HepG2 (cell line): ENCODE measurements around the gene ZNF771. TPM values are rescaled to one million over a fixed set of nuclear protein-coding genes. Genes with fewer than 3 reads are reported as not detected.

Experiments
- CBFB ChIP-seq: sonication (generic); formaldehyde crosslinking; IDR thresholded peaks from 2 replicates; pipeline ENCODE4 v1.4.0; 2020; ENCODE audit warnings: missing genetic modification reagents
- DNMT1 ChIP-seq: sonication (generic); formaldehyde crosslinking; IDR thresholded peaks from 2 replicates; pipeline ENCODE4 v1.5.1; 2020; ENCODE audit warnings: mild to moderate bottlenecking, missing genetic modification reagents
- FOXP1 ChIP-seq, 2 experiments: fragments of 450-650 bp in 1 of 2; IDR thresholded peaks; 2 replicates each; pipeline ENCODE4 v1.6.1; 2017 to 2018; ENCODE audit warnings: antibody characterized with exemption in 1 of 2
- HNRNPLL ChIP-seq: fragments of 200-400 bp; formaldehyde crosslinking; IDR thresholded peaks from 2 replicates; pipeline ENCODE4 v1.6.1; 2017; ENCODE audit warnings: mild to moderate bottlenecking, low read depth, low read length; ENCODE audit not compliant: poor library complexity, severe bottlenecking
- HOMEZ ChIP-seq: IDR thresholded peaks from 2 replicates; pipeline ENCODE4 v1.6.1; 2016; ENCODE audit warnings: low read depth
- MIXL1 ChIP-seq: IDR thresholded peaks from 2 replicates; pipeline ENCODE4 v1.6.1; 2016
- MTF1 ChIP-seq: sonication (generic); formaldehyde crosslinking; IDR thresholded peaks from 2 replicates; pipeline ENCODE4 v1.5.0; 2020; ENCODE audit warnings: missing genetic modification reagents
- PBX3 ChIP-seq: sonication (generic); formaldehyde crosslinking; IDR thresholded peaks from 2 replicates; pipeline ENCODE4 v1.8.1; 2023; ENCODE audit warnings: missing genetic modification reagents, inconsistent platforms, borderline replicate concordance
- SAFB2 ChIP-seq: sonication (generic); formaldehyde crosslinking; IDR thresholded peaks from 2 replicates; pipeline ENCODE4 v1.5.1; 2020; ENCODE audit warnings: missing genetic modification reagents, low read depth, mild to moderate bottlenecking, borderline replicate concordance
- SIX4 ChIP-seq: sonication (generic); formaldehyde crosslinking; IDR thresholded peaks from 2 replicates; pipeline ENCODE4 v1.4.0; 2020; ENCODE audit warnings: missing genetic modification reagents
- SKI ChIP-seq: fragments of 450-650 bp; IDR thresholded peaks from one replicate; pipeline ENCODE4 v1.6.1; 2018; ENCODE audit warnings: mild to moderate bottlenecking; ENCODE audit not compliant: partially characterized antibody
- TGIF2 ChIP-seq: IDR thresholded peaks from 2 replicates; pipeline ENCODE4 v1.6.1; 2016; ENCODE audit warnings: control low read depth, missing compliant biosample characterization
- XRCC5 ChIP-seq: fragments of 200-400 bp; formaldehyde crosslinking; optimal IDR thresholded peaks from 2 replicates; pipeline ENCODE3; 2017; ENCODE audit warnings: mild to moderate bottlenecking, low read length
- ZBED4 ChIP-seq: sonication (generic); formaldehyde crosslinking; IDR thresholded peaks from 2 replicates; pipeline ENCODE4 v1.4.0; 2020; ENCODE audit warnings: missing genetic modification reagents, borderline replicate concordance
- ZBTB1 ChIP-seq: sonication (generic); formaldehyde crosslinking; IDR thresholded peaks from 2 replicates; pipeline ENCODE4 v1.4.0; 2020; ENCODE audit warnings: missing genetic modification reagents, borderline replicate concordance
- ZFP36L2 ChIP-seq: sonication (generic); formaldehyde crosslinking; IDR thresholded peaks from 2 replicates; pipeline ENCODE4 v1.4.0; 2020; ENCODE audit warnings: missing genetic modification reagents
- ZNF251 ChIP-seq: sonication (generic); formaldehyde crosslinking; IDR thresholded peaks from 2 replicates; pipeline ENCODE4 v1.9.0; 2021; ENCODE audit warnings: mild to moderate bottlenecking, missing genetic modification reagents
- ZNF530 ChIP-seq: sonication (generic); formaldehyde crosslinking; IDR thresholded peaks from 2 replicates; pipeline ENCODE4 v1.5.0; 2020; ENCODE audit warnings: low read depth, mild to moderate bottlenecking, missing genetic modification reagents
- ZNF556 ChIP-seq: sonication (generic); formaldehyde crosslinking; IDR thresholded peaks from 2 replicates; pipeline ENCODE4 v1.4.0; 2020; ENCODE audit warnings: mild to moderate bottlenecking, missing genetic modification reagents, borderline replicate concordance
- ZNF740 ChIP-seq: sonication (generic); formaldehyde crosslinking; IDR thresholded peaks from 2 replicates; pipeline ENCODE4 v1.4.0; 2020; ENCODE audit warnings: missing genetic modification reagents
- ZNF773 ChIP-seq: sonication (generic); formaldehyde crosslinking; IDR thresholded peaks from 2 replicates; pipeline ENCODE4 v1.4.0; 2020; ENCODE audit warnings: missing genetic modification reagents, borderline replicate concordance
- ZNF784 ChIP-seq: sonication (generic); formaldehyde crosslinking; IDR thresholded peaks from 2 replicates; pipeline ENCODE4 v1.5.1; 2020; ENCODE audit warnings: missing genetic modification reagents, mild to moderate bottlenecking, borderline replicate concordance
- polyA plus RNA-seq, 8 experiments: library from polyadenylated mRNA; depleted of rRNA in 3 of 8; stranded (reverse) in 7 of 8; unstranded in 1 of 8; fragments of >200 nt; fragmentation: Illumina TruSeq in 4 of 8; extraction: Trizol in 4 of 8; gene quantifications; 2 replicates each; pipeline versions ENCODE4 v1.2.1 to v1.2.3, GENCODE V29; 2011 to 2016; ENCODE audit warnings: low read depth in 4 of 8, missing spikeins in 1 of 8, mixed read lengths in 1 of 8; ENCODE audit not compliant: insufficient read depth in 1 of 8
- total RNA-seq, 5 experiments: library from RNA; depleted of rRNA; stranded (reverse); fragments of >200 nt; fragmentation: Illumina TruSeq; extraction: Trizol; gene quantifications; 2 replicates each; pipeline ENCODE4 v1.2.3, GENCODE V29; 2016; ENCODE audit warnings: low read depth in 1 of 5

ZNF771 gene
- total and polyA plus RNA-seq, 2 of the 13 experiments (the other 11 are each of a cell fraction or from before 2014, with no cell fraction given): 5.0 to 11.8 TPM

GRCh38 chr16:30429678-30430427, 22.4 kb downstream of the ZNF771 start, which contains the start of gene DCTPP1 (continued):
- TF ChIP-seq ZBED4 (CRISPR knock-in tag): peak; percentile 91
- no peak; the same call in 1 of the 2 replicates for TF ChIP-seq SIX4
- peak; percentile 54; the same call in 1 of the 2 replicates for TF ChIP-seq SAFB2 (CRISPR knock-in tag)
- TF ChIP-seq DNMT1 (CRISPR knock-in tag): peak; percentile 42; the same call in 1 of the 2 replicates
- peak; percentile 88 for TF ChIP-seq ZNF556 (CRISPR knock-in tag)
- TF ChIP-seq HNRNPLL: no peak
- TF ChIP-seq HOMEZ (CRISPR knock-in tag): peak; percentile 90
- no peak; the same call in 1 of the 2 replicates for TF ChIP-seq ZFP36L2 (CRISPR knock-in tag)
- peak; percentile 96; the same call in 1 of the 2 replicates for TF ChIP-seq ZNF251 (CRISPR knock-in tag)
- TF ChIP-seq FOXP1 (IDR thresholded peaks at IDR 0.05): no peak
- TF ChIP-seq FOXP1 (CRISPR knock-in tag; IDR thresholded peaks at IDR 0.05): no peak
- TF ChIP-seq CBFB (CRISPR knock-in tag): no peak; the same call in 1 of the 2 replicates
- TF ChIP-seq MIXL1 (CRISPR knock-in tag): peak; percentile 84
- TF ChIP-seq ZNF740 (CRISPR knock-in tag): peak; percentile 70; the same call in 1 of the 2 replicates
- no peak for TF ChIP-seq ZNF530 (CRISPR knock-in tag)
- peak; percentile 93 for TF ChIP-seq XRCC5
- no peak for TF ChIP-seq ZNF773
- TF ChIP-seq SKI: peak; percentile 62
- TF ChIP-seq MTF1 (CRISPR knock-in tag): no peak
- no peak for TF ChIP-seq ZBTB1 (CRISPR knock-in tag)
- TF ChIP-seq TGIF2 (CRISPR knock-in tag): peak; percentile 19
- 0 out of 2 replicates have a peak, but pooled peaks have one; percentile 65 for TF ChIP-seq ZNF784 (CRISPR knock-in tag)
- TF ChIP-seq PBX3 (CRISPR knock-in tag): no peak
